GM23338 (cell line): ENCODE measurements around the gene TSHZ3. TPM values are rescaled to one million over a fixed set of nuclear protein-coding genes. Genes with fewer than 3 reads are reported as not detected.

Source experiments
- ATAC-seq: fragments of 200-7000 bp; cut with Tn5 transposase; 3 replicates; pipeline ENCODE4 v1.9.1; 2020
- DNase-seq: peaks from one replicate; pipeline ENCODE4 v3.0.0-alpha.2; 2015; ENCODE audit warnings: low spot score
- H2AFZ ChIP-seq: fragments of 200-600 bp; sonication (generic); 2 replicates; pipeline ENCODE4 v1.8.0; 2016; ENCODE audit warnings: antibody characterized with exemption, mild to moderate bottlenecking, moderate library complexity
- H3F3A ChIP-seq: fragments of 200-600 bp; sonication (generic); replicated peaks from 2 replicates; pipeline ENCODE4 v1.8.0; 2017; ENCODE audit warnings: antibody characterized with exemption, mixed run types, low read depth
- H3K27ac ChIP-seq: fragments of 200-600 bp; sonication (generic); 2 replicates; pipeline ENCODE4 v1.6.1; 2016; ENCODE audit warnings: low read depth
- H3K27me3 ChIP-seq: fragments of 200-600 bp; sonication (generic); 2 replicates; pipeline ENCODE4 v1.8.0; 2016; ENCODE audit warnings: mild to moderate bottlenecking, mixed run types, moderate library complexity; ENCODE audit not compliant: insufficient read depth
- H3K36me3 ChIP-seq: fragments of 200-600 bp; sonication (generic); 2 replicates; pipeline ENCODE4 v1.8.0; 2016; ENCODE audit warnings: mild to moderate bottlenecking; ENCODE audit not compliant: insufficient read depth
- H3K4me1 ChIP-seq: fragments of 200-600 bp; sonication (generic); 2 replicates; pipeline ENCODE4 v1.8.0; 2016; ENCODE audit warnings: mild to moderate bottlenecking, moderate library complexity; ENCODE audit not compliant: insufficient read depth
- H3K4me2 ChIP-seq: fragments of 200-600 bp; sonication (generic); 2 replicates; pipeline ENCODE4 v1.7.1; 2017; ENCODE audit warnings: mixed run types
- H3K4me3 ChIP-seq: fragments of 200-600 bp; sonication (generic); 2 replicates; pipeline ENCODE4 v1.6.1; 2016; ENCODE audit warnings: mixed run types
- H3K79me2 ChIP-seq: fragments of 200-600 bp; sonication (generic); replicated peaks from 2 replicates; pipeline ENCODE4 v1.8.0; 2017; ENCODE audit warnings: mild to moderate bottlenecking; ENCODE audit not compliant: insufficient read depth
- H3K9me2 ChIP-seq: fragments of 200-600 bp; sonication (generic); 2 replicates; pipeline ENCODE4 v1.8.0; 2017; ENCODE audit not compliant: insufficient read depth
- H4K20me1 ChIP-seq: fragments of 200-600 bp; sonication (generic); replicated peaks from 2 replicates; pipeline ENCODE4 v1.8.0; 2017; ENCODE audit warnings: mild to moderate bottlenecking; ENCODE audit not compliant: insufficient read depth
- H3K27ac Mint-ChIP-seq: 2 replicates; pipeline ENCODE4 v1.8.0; 2020; ENCODE audit warnings: inconsistent platforms, mild to moderate bottlenecking, moderate library complexity, mixed read lengths
- H3K27me3 Mint-ChIP-seq: 3 replicates; pipeline ENCODE4 v1.8.0; 2022; ENCODE audit warnings: low read depth, mild to moderate bottlenecking, moderate library complexity, mixed read lengths, inconsistent platforms; ENCODE audit not compliant: insufficient read depth, poor library complexity
- H3K36me3 Mint-ChIP-seq: 3 replicates; pipeline ENCODE4 v1.8.0; 2021; ENCODE audit warnings: low read depth, mild to moderate bottlenecking, inconsistent platforms, moderate library complexity, mixed read lengths
- H3K4me1 Mint-ChIP-seq: 3 replicates; pipeline ENCODE4 v1.8.0; 2020; ENCODE audit warnings: mild to moderate bottlenecking, inconsistent platforms, mixed read lengths
- H3K4me3 Mint-ChIP-seq: 3 replicates; pipeline ENCODE4 v1.8.0; 2021; ENCODE audit warnings: moderate library complexity, mild to moderate bottlenecking, inconsistent platforms, mixed read lengths
- H3K9me3 Mint-ChIP-seq: 3 replicates; pipeline ENCODE4 v1.8.0; 2020; ENCODE audit warnings: moderate library complexity, mild to moderate bottlenecking, inconsistent platforms, mixed read lengths
- CREB1 ChIP-seq: fragments of 250-450 bp; sonication (Bioruptor Pico); IDR thresholded peaks from 2 replicates; pipeline ENCODE4 v1.5.0; 2020; ENCODE audit warnings: low read depth, mild to moderate bottlenecking, moderate library complexity
- EZH2 ChIP-seq: fragments of 200-600 bp; sonication (generic); IDR thresholded peaks from one replicate; pipeline ENCODE4 v1.8.0; 2017; ENCODE audit warnings: antibody characterized with exemption, mild to moderate bottlenecking, low read depth; ENCODE audit not compliant: unreplicated experiment
- EZH2phosphoT487 ChIP-seq: fragments of 200-600 bp; sonication (generic); IDR thresholded peaks from one replicate; pipeline ENCODE4 v1.8.1; 2018; ENCODE audit warnings: antibody characterized with exemption; ENCODE audit not compliant: unreplicated experiment
- JUNB ChIP-seq: IDR thresholded peaks from one replicate; pipeline ENCODE4 v1.6.1; 2016; ENCODE audit warnings: antibody characterized with exemption; ENCODE audit not compliant: unreplicated experiment
- NANOG ChIP-seq: IDR thresholded peaks from 2 replicates; pipeline ENCODE4 v1.6.1; 2016; ENCODE audit warnings: antibody characterized with exemption, borderline replicate concordance
- POLR2AphosphoS5 ChIP-seq: IDR thresholded peaks from 2 replicates; pipeline ENCODE4 v1.6.1; 2016; ENCODE audit warnings: antibody characterized with exemption, low read depth
- ZNF331 ChIP-seq: fragments of 250-450 bp; sonication (Bioruptor Pico); IDR thresholded peaks from 2 replicates; pipeline ENCODE4 v1.5.0; 2020; ENCODE audit warnings: low read depth, mild to moderate bottlenecking, moderate library complexity
- polyA plus RNA-seq: library from polyadenylated mRNA; unstranded; fragments of >200 nt; fragmentation: Nextera tagmentation; extraction: Ambion mirVana; gene quantifications from 2 replicates; pipeline ENCODE4 v1.2.1, GENCODE V29; 2016
- total RNA-seq: library from RNA; depleted of rRNA; stranded (reverse); fragments of >200 nt; shearing (Covaris generic); gene quantifications from 2 replicates; pipeline ENCODE4 v1.2.3, GENCODE V29; 2014
- TF ChIP-seq, protein P1 (sequence below): IDR thresholded peaks from one replicate; pipeline ENCODE4 v1.6.1; 2018; ENCODE audit warnings: antibody characterized with exemption; ENCODE audit not compliant: unreplicated experiment
- TF ChIP-seq, protein P2 (sequence below): IDR thresholded peaks from 2 replicates; pipeline ENCODE4 v1.6.1; 2016; ENCODE audit warnings: antibody characterized with exemption
- TF ChIP-seq, protein P3 (sequence below), 2 experiments: fragments of 200-600 bp in 1 of 2; sonication (generic) in 1 of 2; conservative IDR thresholded peaks; 2 replicates each; pipeline versions ENCODE4 v1.5.1 to v1.6.1; 2016 to 2017; ENCODE audit warnings: antibody characterized with exemption in 2 of 2, low read depth in 2 of 2, mild to moderate bottlenecking in 2 of 2, moderate library complexity in 1 of 2

Gene TSHZ3
- total and polyA plus RNA-seq, 2 experiments from 2014 or later: 3.8 to 8.9 TPM

DNA sequence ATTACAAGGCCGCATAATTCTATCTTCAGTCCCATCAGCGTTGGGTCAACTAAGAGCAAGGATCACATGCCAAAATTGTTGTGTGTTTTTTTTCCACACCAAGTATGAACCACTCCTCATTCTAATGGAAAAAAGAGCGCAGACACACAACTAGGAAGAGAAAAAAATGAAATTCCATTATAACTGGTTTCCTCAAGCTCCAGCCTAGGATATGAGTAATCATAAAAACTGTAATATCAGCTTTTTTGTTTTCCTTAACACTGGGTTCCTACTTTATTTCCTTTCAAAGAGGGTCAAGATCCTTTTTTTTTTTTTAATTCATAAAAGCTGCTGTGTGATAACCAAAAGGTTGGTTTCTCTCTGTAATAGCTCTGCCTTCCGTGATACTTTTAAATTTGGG is 19.4 kb downstream of the TSHZ3 start:
- Mint-ChIP-seq H3K4me3 (no peak overlapping the region), H3K4me1 (peaks cover 52% of the 10 kb centered on the region), H3K36me3 (no peaks in the 10 kb centered on the region), H3K9me3 (no peaks in the 10 kb centered on the region), H3K27ac (no peak overlapping the region; the same call in 1 of the 2 replicates), H3K27me3 (no peaks in the 10 kb centered on the region)
- Histone ChIP-seq H3K4me2 (no peak overlapping the region), H3K27me3 (no peaks in the 10 kb centered on the region), H3K36me3 (no peaks in the 10 kb centered on the region), H3F3A (no peaks in the 10 kb centered on the region), H2AFZ (no peak overlapping the region), H3K9me2 (no peaks in the 10 kb centered on the region), H3K4me3 (no peak overlapping the region), H3K79me2 (peaks cover 85% of the 10 kb centered on the region), H4K20me1 (no peaks in the 10 kb centered on the region), H3K4me1 (peaks cover 21% of the 10 kb centered on the region), H3K27ac (no peak overlapping the region)
- no peak for DNase-seq
- no peak for TF ChIP-seq EZH2
- no peak for TF ChIP-seq CREB1 (CRISPR knock-in tag)
- no peak for TF ChIP-seq EZH2phosphoT487
- no peak for ATAC-seq

DNA sequence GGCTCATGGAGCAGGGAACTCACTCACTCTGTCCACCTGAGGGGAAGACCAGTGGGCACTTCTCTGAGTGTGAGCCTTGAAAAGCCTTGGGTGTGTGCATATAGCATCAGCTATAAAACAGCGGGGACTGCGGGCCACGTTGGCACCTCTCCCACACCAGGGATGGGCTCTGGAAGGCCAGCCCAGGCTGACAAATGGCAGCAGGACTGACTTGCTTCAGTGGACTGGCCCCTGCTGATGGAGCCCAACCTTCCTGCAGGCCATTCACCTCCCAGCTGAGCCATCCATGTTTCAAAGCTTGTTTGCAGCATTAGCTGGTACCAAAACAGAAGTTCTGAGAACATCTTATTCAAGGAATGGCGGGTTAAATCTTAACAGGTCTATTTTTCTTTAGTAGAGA is 21.0 kb downstream of the TSHZ3 start:
- no peak for ATAC-seq
- Histone ChIP-seq H3K9me2 (no peaks in the 10 kb centered on the region), H3K4me1 (peaks cover 6% of the 10 kb centered on the region; the same call in 1 of the 2 replicates), H3K4me3 (no peak overlapping the region), H3K4me2 (no peak overlapping the region), H2AFZ (no peak overlapping the region), H3K27me3 (no peaks in the 10 kb centered on the region), H4K20me1 (no peaks in the 10 kb centered on the region), H3F3A (no peaks in the 10 kb centered on the region), H3K27ac (no peak overlapping the region), H3K36me3 (no peaks in the 10 kb centered on the region), H3K79me2 (peaks cover 73% of the 10 kb centered on the region)
- no peak overlapping the region for H3K4me3 Mint-ChIP-seq
- DNase-seq: no peak
- H3K9me3 Mint-ChIP-seq: no peaks in the 10 kb centered on the region
- peaks cover 37% of the 10 kb centered on the region for H3K4me1 Mint-ChIP-seq
- H3K36me3 Mint-ChIP-seq: no peaks in the 10 kb centered on the region
- no peak overlapping the region for H3K27ac Mint-ChIP-seq
- H3K27me3 Mint-ChIP-seq: peaks cover 2% of the 10 kb centered on the region
- TF ChIP-seq, protein P1, sequence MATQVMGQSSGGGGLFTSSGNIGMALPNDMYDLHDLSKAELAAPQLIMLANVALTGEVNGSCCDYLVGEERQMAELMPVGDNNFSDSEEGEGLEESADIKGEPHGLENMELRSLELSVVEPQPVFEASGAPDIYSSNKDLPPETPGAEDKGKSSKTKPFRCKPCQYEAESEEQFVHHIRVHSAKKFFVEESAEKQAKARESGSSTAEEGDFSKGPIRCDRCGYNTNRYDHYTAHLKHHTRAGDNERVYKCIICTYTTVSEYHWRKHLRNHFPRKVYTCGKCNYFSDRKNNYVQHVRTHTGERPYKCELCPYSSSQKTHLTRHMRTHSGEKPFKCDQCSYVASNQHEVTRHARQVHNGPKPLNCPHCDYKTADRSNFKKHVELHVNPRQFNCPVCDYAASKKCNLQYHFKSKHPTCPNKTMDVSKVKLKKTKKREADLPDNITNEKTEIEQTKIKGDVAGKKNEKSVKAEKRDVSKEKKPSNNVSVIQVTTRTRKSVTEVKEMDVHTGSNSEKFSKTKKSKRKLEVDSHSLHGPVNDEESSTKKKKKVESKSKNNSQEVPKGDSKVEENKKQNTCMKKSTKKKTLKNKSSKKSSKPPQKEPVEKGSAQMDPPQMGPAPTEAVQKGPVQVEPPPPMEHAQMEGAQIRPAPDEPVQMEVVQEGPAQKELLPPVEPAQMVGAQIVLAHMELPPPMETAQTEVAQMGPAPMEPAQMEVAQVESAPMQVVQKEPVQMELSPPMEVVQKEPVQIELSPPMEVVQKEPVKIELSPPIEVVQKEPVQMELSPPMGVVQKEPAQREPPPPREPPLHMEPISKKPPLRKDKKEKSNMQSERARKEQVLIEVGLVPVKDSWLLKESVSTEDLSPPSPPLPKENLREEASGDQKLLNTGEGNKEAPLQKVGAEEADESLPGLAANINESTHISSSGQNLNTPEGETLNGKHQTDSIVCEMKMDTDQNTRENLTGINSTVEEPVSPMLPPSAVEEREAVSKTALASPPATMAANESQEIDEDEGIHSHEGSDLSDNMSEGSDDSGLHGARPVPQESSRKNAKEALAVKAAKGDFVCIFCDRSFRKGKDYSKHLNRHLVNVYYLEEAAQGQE: no peak
- TF ChIP-seq, protein P2, sequence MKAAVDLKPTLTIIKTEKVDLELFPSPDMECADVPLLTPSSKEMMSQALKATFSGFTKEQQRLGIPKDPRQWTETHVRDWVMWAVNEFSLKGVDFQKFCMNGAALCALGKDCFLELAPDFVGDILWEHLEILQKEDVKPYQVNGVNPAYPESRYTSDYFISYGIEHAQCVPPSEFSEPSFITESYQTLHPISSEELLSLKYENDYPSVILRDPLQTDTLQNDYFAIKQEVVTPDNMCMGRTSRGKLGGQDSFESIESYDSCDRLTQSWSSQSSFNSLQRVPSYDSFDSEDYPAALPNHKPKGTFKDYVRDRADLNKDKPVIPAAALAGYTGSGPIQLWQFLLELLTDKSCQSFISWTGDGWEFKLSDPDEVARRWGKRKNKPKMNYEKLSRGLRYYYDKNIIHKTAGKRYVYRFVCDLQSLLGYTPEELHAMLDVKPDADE: no peak
- TF ChIP-seq JUNB: no peak
- TF ChIP-seq NANOG: no peak
- TF ChIP-seq CREB1 (CRISPR knock-in tag): no peak
- TF ChIP-seq, protein P3, sequence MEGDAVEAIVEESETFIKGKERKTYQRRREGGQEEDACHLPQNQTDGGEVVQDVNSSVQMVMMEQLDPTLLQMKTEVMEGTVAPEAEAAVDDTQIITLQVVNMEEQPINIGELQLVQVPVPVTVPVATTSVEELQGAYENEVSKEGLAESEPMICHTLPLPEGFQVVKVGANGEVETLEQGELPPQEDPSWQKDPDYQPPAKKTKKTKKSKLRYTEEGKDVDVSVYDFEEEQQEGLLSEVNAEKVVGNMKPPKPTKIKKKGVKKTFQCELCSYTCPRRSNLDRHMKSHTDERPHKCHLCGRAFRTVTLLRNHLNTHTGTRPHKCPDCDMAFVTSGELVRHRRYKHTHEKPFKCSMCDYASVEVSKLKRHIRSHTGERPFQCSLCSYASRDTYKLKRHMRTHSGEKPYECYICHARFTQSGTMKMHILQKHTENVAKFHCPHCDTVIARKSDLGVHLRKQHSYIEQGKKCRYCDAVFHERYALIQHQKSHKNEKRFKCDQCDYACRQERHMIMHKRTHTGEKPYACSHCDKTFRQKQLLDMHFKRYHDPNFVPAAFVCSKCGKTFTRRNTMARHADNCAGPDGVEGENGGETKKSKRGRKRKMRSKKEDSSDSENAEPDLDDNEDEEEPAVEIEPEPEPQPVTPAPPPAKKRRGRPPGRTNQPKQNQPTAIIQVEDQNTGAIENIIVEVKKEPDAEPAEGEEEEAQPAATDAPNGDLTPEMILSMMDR (conservative IDR thresholded peaks at IDR 0.05; ENCODE audit: low read depth in 2 of 2): no peak
- TF ChIP-seq ZNF331 (CRISPR knock-in tag): no peak
- TF ChIP-seq POLR2AphosphoS5: no peak
